Keratinocyte (primary cell): ENCODE data around the gene IL1RL2. TPM values are rescaled to one million over a fixed set of nuclear protein-coding genes. Genes with fewer than 3 reads are reported as not detected.

Experiments
- DNase-seq: peaks from one replicate; pipeline ENCODE4 v3.0.0-alpha.2; 2011; ENCODE audit warnings: low read depth, missing footprints, low spot score
- FAIRE-seq: peaks from 2 replicates; lab custom pipeline; 2011; peaks lifted over from hg19 to GRCh38; lab: Jason Lieb, UNC
- H2AFZ ChIP-seq: 2 replicates; pipeline ENCODE4 v1.6.0; 2012; ENCODE audit warnings: low read length, control low read depth, inconsistent platforms; ENCODE audit not compliant: control insufficient read depth
- H3K27ac ChIP-seq: 2 replicates; pipeline ENCODE4 v1.5.1; 2011; ENCODE audit warnings: low read length; ENCODE audit not compliant: control insufficient read depth, insufficient read depth
- H3K27me3 ChIP-seq: 3 replicates; pipeline ENCODE4 v1.6.0; 2011; ENCODE audit warnings: low read length; ENCODE audit not compliant: control insufficient read depth, insufficient read depth; ENCODE audit errors: extremely low read depth
- H3K36me3 ChIP-seq, 2 experiments: 2 replicates in 1 of 2; 3 replicates in 1 of 2; pipeline ENCODE4 v1.5.1; 2011; ENCODE audit warnings: low read length in 2 of 2, mild to moderate bottlenecking in 1 of 2; ENCODE audit not compliant: control insufficient read depth in 2 of 2, insufficient read depth in 2 of 2; ENCODE audit errors: extremely low read depth in 1 of 2
- H3K4me1 ChIP-seq: 3 replicates; pipeline ENCODE4 v1.5.1; 2011; ENCODE audit warnings: low read length; ENCODE audit not compliant: control insufficient read depth, insufficient read depth; ENCODE audit errors: extremely low read depth
- H3K4me2 ChIP-seq: 3 replicates; pipeline ENCODE4 v1.6.0; 2011; ENCODE audit warnings: low read depth, low read length; ENCODE audit not compliant: control insufficient read depth, insufficient read depth; ENCODE audit errors: extremely low read depth
- H3K4me3 ChIP-seq, 3 experiments: fragments of 200-600 bp in 1 of 3; sonication (generic) in 1 of 3; 2 replicates in 2 of 3; 3 replicates in 1 of 3; pipeline ENCODE4 v1.5.1; 2011 to 2016; ENCODE audit warnings: low read length in 3 of 3, mild to moderate bottlenecking in 3 of 3, control low read depth in 2 of 3, inconsistent platforms in 1 of 3, low read depth in 1 of 3, mixed read lengths in 1 of 3, mixed run types in 1 of 3, moderate library complexity in 1 of 3; ENCODE audit not compliant: control insufficient read depth in 2 of 3, insufficient read depth in 2 of 3; ENCODE audit errors: extremely low read depth in 1 of 3
- H3K79me2 ChIP-seq: 2 replicates; pipeline ENCODE4 v1.6.0; 2012; ENCODE audit warnings: low read length; ENCODE audit not compliant: control insufficient read depth, insufficient read depth
- H3K9ac ChIP-seq: 3 replicates; pipeline ENCODE4 v1.6.0; 2011; ENCODE audit warnings: low read length; ENCODE audit not compliant: control insufficient read depth, insufficient read depth; ENCODE audit errors: extremely low read depth
- H3K9me1 ChIP-seq: 3 replicates; pipeline ENCODE4 v1.6.0; 2011; ENCODE audit warnings: low read length; ENCODE audit not compliant: control insufficient read depth, insufficient read depth; ENCODE audit errors: extremely low read depth
- H3K9me3 ChIP-seq: 2 replicates; pipeline ENCODE4 v1.5.1; 2012; ENCODE audit warnings: low read depth, low read length; ENCODE audit not compliant: control insufficient read depth
- H4K20me1 ChIP-seq: 3 replicates; pipeline ENCODE4 v1.6.0; 2011; ENCODE audit warnings: low read length; ENCODE audit not compliant: control insufficient read depth, insufficient read depth; ENCODE audit errors: extremely low read depth
- EZH2 ChIP-seq: IDR thresholded peaks from one replicate; pipeline ENCODE4 v1.6.1; 2012; ENCODE audit warnings: inconsistent platforms, mild to moderate bottlenecking, low read length, moderate library complexity
- dilution Hi-C: fragments of 300-500 bp; cut with MboI; formaldehyde crosslinking; loops from one replicate; pipeline ENCODE4 v1.7.0; 2020; ENCODE audit warnings: low sequenced_read_pairs; ENCODE audit not compliant: extremely low pct_ligation_motif_present
- polyA plus RNA-seq, 5 experiments: library from polyadenylated mRNA; depleted of rRNA in 3 of 5; stranded (reverse) in 3 of 5; stranded (forward) in 1 of 5; unstranded in 1 of 5; fragments of >200 nt; gene quantifications; 1 replicate in 1 of 5; 2 replicates in 3 of 5; 3 replicates in 1 of 5; pipeline versions ENCODE4 v1.2.1 to v1.2.3, GENCODE V29; 2011 to 2012; ENCODE audit warnings: missing spikeins in 2 of 5, low read depth in 1 of 5, low replicate concordance in 1 of 5
- TF ChIP-seq, protein P1 (sequence below), 3 experiments: IDR thresholded peaks in 1 of 3; conservative IDR thresholded peaks in 1 of 3; optimal IDR thresholded peaks in 1 of 3; 2 replicates in 2 of 3; 3 replicates in 1 of 3; pipeline versions ENCODE3 to v1.5.1; 2011; ENCODE audit warnings: low read length in 3 of 3, mild to moderate bottlenecking in 3 of 3, moderate library complexity in 2 of 3, control low read depth in 1 of 3, inconsistent platforms in 1 of 3; ENCODE audit not compliant: insufficient read depth in 2 of 3; ENCODE audit errors: extremely low read depth in 1 of 3

The IL1RL2 gene
- polyA plus RNA-seq, 1 donor (not counting 4 experiments of a cell fraction or from before 2014, with no cell fraction given), result 1.5 TPM

DNA sequence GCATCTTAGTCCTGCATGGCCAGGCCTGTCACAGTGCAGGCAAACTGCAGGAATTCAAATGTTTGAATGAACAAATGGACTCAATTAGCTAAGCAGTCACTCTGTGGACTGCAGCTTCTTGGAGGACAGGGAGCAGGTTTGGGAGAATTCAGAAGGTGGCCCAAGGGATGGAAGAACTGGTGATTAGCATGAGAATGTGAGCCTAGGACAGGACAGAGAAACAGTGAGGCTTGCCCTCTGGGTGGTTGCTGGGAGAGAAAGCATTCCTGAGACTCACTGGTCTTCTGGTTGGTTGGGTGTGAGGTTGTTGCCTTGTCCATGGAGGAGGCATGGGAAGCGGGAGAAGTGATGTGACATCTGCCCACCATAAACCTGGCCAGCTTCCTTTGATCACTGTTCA lies 13.7 kb downstream of the IL1RL2 start:
- DNase-seq (no peak), FAIRE-seq (peak; percentile 46)

DNA sequence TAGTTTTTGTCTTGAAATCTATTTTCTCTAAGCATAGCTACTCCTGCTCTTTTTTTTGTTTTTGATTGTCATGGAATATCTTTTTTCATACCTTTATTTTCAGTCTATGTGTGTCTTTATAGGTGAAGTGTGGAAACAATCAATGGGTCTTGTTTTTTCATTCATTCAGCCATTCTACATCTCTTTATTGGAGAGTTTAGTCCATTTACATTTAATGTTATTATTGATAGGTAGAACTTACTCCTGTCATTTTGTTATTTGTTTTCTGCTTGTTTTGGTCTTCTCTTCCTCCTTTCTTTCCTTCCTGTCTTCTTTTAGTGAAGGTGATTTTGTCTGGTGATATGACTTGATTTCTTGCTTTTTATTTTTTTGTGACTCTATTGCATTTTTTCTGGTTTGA lies 17.8 kb downstream of the IL1RL2 start:
- Histone ChIP-seq H3K27ac (no peak overlapping the region), H3K36me3 (no peaks in the 10 kb centered on the region), H3K79me2 (no peaks in the 10 kb centered on the region), H3K9me1 (no peaks in the 10 kb centered on the region), H3K4me1 (no peaks in the 10 kb centered on the region), H2AFZ (no peak overlapping the region), H3K9ac (no peak overlapping the region), H3K9me3 (no peaks in the 10 kb centered on the region), H3K27me3 (no peaks in the 10 kb centered on the region), H4K20me1 (no peaks in the 10 kb centered on the region), H3K4me3 (no peak overlapping the region), H3K4me2 (no peak overlapping the region)
- dilution Hi-C loops, result no loop called here
- no peak for FAIRE-seq
- no peak for DNase-seq
- TF ChIP-seq EZH2, result no peak
- TF ChIP-seq, protein P1, sequence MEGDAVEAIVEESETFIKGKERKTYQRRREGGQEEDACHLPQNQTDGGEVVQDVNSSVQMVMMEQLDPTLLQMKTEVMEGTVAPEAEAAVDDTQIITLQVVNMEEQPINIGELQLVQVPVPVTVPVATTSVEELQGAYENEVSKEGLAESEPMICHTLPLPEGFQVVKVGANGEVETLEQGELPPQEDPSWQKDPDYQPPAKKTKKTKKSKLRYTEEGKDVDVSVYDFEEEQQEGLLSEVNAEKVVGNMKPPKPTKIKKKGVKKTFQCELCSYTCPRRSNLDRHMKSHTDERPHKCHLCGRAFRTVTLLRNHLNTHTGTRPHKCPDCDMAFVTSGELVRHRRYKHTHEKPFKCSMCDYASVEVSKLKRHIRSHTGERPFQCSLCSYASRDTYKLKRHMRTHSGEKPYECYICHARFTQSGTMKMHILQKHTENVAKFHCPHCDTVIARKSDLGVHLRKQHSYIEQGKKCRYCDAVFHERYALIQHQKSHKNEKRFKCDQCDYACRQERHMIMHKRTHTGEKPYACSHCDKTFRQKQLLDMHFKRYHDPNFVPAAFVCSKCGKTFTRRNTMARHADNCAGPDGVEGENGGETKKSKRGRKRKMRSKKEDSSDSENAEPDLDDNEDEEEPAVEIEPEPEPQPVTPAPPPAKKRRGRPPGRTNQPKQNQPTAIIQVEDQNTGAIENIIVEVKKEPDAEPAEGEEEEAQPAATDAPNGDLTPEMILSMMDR (optimal IDR thresholded peaks at IDR 0.05 in 1 of 3, IDR thresholded peaks at IDR 0.05 in 1 of 3, conservative IDR thresholded peaks at IDR 0.05 in 1 of 3; ENCODE audit: extremely low read depth in 1 of 3, insufficient read depth in 2 of 3, low read length in 3 of 3), result no peak

More for the DNA sequence above, 13.7 kb downstream of the IL1RL2 start:
- dilution Hi-C loops, result no loop called here
- Histone ChIP-seq H3K79me2 (no peaks in the 10 kb centered on the region), H2AFZ (no peak overlapping the region), H3K9me1 (no peaks in the 10 kb centered on the region), H3K4me3 (no peak overlapping the region), H3K36me3 (peaks cover 0 to 4% of the 10 kb centered on the region in 2 experiments), H3K9me3 (no peaks in the 10 kb centered on the region), H3K27me3 (no peaks in the 10 kb centered on the region), H4K20me1 (no peaks in the 10 kb centered on the region), H3K4me2 (no peak overlapping the region), H3K9ac (no peak overlapping the region), H3K4me1 (no peaks in the 10 kb centered on the region), H3K27ac (no peak overlapping the region)
- TF ChIP-seq, protein P1 (optimal IDR thresholded peaks at IDR 0.05 in 1 of 3, IDR thresholded peaks at IDR 0.05 in 1 of 3, conservative IDR thresholded peaks at IDR 0.05 in 1 of 3; ENCODE audit: extremely low read depth in 1 of 3, insufficient read depth in 2 of 3, low read length in 3 of 3), result no peak
- no peak for TF ChIP-seq EZH2
